H1 (cell line): ENCODE data around the gene ZSCAN25. TPM values are rescaled to one million over a fixed set of nuclear protein-coding genes. Genes with fewer than 3 reads are reported as not detected.

Source experiments
- EGR1 ChIP-seq: IDR thresholded peaks from 2 replicates; pipeline ENCODE4 v1.6.1; 2011; ENCODE audit warnings: low read depth, low read length, borderline replicate concordance
- EP300 ChIP-seq, 2 experiments: IDR thresholded peaks; 1 replicate in 1 of 2; 2 replicates in 1 of 2; pipeline ENCODE4 v1.6.1; 2011 to 2012; ENCODE audit warnings: low read depth in 2 of 2, low read length in 2 of 2, mild to moderate bottlenecking in 2 of 2, borderline replicate concordance in 1 of 2, inconsistent platforms in 1 of 2, moderate library complexity in 1 of 2
- EZH2 ChIP-seq: fragments of 200-600 bp; sonication (generic); IDR thresholded peaks from 2 replicates; pipeline ENCODE4 v1.7.1; 2012; ENCODE audit warnings: low read depth, mild to moderate bottlenecking, moderate library complexity, low read length, inconsistent platforms; ENCODE audit not compliant: severe bottlenecking
- GABPA ChIP-seq: IDR thresholded peaks from 2 replicates; pipeline ENCODE4 v1.6.1; 2011; ENCODE audit warnings: mild to moderate bottlenecking, low read length, moderate library complexity, borderline replicate concordance; ENCODE audit not compliant: insufficient read depth
- NRF1 ChIP-seq: IDR thresholded peaks from 2 replicates; pipeline ENCODE4 v1.6.1; 2011; ENCODE audit warnings: mild to moderate bottlenecking, low read depth, low read length, improper control_type of control experiment
- SIX5 ChIP-seq: IDR thresholded peaks from 2 replicates; pipeline ENCODE4 v1.6.1; 2011; ENCODE audit warnings: mild to moderate bottlenecking, low read depth, low read length
- polyA plus RNA-seq, 7 experiments: library from polyadenylated mRNA; depleted of rRNA in 3 of 7; stranded (reverse) in 5 of 7; unstranded in 2 of 7; fragments of >200 nt in 5 of 7; fragments of 200-250 nt in 2 of 7; gene quantifications; 1 replicate in 5 of 7; 2 replicates in 1 of 7; 4 replicates in 1 of 7; pipeline versions ENCODE4 v1.2.1 to v1.2.3, GENCODE V29; 2011 to 2013; ENCODE audit warnings: missing spikeins in 2 of 7, mixed read lengths in 2 of 7
- total RNA-seq: library from RNA; stranded (reverse); fragmentation: NEBNext Ultra II Directional; extraction: Animal tissue kit (Norgen Biotek cat#: 25700); gene quantifications from 2 replicates; pipeline ENCODE4 v1.2.1, GENCODE V29; 2021
- TF ChIP-seq, protein P1 (sequence below): fragments of 300-600 bp; sonication (generic); IDR thresholded peaks from 2 replicates; pipeline ENCODE4 v1.7.1; 2012; ENCODE audit warnings: low read length, moderate library complexity, mild to moderate bottlenecking, inconsistent platforms; ENCODE audit not compliant: insufficient replicate concordance

The ZSCAN25 gene
- total and polyA plus RNA-seq, 2 of the 8 experiments (the other 6 are each of a cell fraction or from before 2014, with no cell fraction given): 10.1 to 18.6 TPM

DNA sequence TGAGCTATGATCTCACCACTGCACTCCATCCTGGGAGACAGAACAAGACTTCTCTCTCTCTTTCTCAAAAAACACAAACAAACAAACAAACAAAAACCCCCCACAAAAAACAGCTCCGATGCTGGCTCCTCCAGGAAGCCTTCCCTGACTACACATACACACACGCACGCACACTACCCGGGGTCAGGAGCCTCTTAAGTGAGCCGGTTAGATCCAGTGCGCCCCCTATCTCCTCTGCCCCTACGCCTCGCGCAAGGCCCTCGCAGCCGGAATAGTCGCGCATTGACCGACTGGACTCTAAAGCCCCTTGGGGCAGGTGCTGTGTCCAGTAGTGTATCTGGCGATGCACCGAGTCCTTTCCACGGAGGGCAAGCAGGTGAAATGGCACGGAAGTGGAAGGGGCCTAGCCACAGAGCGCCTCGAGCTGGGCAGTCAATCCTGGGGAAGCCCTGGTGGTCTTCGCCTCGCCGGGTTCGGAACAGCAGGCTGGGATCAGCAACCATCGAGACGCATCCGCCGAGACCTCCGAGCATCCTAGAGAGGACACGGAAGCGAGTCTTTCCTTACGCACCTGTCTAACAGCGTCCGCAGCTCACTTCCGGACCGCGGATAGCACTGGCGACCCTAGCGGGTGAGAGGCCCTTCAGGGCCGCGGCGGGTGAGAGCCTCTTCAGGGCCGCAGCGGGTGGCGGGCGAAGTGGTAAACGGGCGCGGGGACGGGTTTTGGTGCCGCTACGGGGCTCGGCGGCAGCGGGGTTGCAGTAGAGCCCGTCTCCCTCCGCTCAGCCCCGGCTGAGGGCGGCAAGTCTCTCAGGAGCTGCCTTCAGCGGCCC, at the start of gene ZSCAN25 (continued):
- TF ChIP-seq, protein P1, sequence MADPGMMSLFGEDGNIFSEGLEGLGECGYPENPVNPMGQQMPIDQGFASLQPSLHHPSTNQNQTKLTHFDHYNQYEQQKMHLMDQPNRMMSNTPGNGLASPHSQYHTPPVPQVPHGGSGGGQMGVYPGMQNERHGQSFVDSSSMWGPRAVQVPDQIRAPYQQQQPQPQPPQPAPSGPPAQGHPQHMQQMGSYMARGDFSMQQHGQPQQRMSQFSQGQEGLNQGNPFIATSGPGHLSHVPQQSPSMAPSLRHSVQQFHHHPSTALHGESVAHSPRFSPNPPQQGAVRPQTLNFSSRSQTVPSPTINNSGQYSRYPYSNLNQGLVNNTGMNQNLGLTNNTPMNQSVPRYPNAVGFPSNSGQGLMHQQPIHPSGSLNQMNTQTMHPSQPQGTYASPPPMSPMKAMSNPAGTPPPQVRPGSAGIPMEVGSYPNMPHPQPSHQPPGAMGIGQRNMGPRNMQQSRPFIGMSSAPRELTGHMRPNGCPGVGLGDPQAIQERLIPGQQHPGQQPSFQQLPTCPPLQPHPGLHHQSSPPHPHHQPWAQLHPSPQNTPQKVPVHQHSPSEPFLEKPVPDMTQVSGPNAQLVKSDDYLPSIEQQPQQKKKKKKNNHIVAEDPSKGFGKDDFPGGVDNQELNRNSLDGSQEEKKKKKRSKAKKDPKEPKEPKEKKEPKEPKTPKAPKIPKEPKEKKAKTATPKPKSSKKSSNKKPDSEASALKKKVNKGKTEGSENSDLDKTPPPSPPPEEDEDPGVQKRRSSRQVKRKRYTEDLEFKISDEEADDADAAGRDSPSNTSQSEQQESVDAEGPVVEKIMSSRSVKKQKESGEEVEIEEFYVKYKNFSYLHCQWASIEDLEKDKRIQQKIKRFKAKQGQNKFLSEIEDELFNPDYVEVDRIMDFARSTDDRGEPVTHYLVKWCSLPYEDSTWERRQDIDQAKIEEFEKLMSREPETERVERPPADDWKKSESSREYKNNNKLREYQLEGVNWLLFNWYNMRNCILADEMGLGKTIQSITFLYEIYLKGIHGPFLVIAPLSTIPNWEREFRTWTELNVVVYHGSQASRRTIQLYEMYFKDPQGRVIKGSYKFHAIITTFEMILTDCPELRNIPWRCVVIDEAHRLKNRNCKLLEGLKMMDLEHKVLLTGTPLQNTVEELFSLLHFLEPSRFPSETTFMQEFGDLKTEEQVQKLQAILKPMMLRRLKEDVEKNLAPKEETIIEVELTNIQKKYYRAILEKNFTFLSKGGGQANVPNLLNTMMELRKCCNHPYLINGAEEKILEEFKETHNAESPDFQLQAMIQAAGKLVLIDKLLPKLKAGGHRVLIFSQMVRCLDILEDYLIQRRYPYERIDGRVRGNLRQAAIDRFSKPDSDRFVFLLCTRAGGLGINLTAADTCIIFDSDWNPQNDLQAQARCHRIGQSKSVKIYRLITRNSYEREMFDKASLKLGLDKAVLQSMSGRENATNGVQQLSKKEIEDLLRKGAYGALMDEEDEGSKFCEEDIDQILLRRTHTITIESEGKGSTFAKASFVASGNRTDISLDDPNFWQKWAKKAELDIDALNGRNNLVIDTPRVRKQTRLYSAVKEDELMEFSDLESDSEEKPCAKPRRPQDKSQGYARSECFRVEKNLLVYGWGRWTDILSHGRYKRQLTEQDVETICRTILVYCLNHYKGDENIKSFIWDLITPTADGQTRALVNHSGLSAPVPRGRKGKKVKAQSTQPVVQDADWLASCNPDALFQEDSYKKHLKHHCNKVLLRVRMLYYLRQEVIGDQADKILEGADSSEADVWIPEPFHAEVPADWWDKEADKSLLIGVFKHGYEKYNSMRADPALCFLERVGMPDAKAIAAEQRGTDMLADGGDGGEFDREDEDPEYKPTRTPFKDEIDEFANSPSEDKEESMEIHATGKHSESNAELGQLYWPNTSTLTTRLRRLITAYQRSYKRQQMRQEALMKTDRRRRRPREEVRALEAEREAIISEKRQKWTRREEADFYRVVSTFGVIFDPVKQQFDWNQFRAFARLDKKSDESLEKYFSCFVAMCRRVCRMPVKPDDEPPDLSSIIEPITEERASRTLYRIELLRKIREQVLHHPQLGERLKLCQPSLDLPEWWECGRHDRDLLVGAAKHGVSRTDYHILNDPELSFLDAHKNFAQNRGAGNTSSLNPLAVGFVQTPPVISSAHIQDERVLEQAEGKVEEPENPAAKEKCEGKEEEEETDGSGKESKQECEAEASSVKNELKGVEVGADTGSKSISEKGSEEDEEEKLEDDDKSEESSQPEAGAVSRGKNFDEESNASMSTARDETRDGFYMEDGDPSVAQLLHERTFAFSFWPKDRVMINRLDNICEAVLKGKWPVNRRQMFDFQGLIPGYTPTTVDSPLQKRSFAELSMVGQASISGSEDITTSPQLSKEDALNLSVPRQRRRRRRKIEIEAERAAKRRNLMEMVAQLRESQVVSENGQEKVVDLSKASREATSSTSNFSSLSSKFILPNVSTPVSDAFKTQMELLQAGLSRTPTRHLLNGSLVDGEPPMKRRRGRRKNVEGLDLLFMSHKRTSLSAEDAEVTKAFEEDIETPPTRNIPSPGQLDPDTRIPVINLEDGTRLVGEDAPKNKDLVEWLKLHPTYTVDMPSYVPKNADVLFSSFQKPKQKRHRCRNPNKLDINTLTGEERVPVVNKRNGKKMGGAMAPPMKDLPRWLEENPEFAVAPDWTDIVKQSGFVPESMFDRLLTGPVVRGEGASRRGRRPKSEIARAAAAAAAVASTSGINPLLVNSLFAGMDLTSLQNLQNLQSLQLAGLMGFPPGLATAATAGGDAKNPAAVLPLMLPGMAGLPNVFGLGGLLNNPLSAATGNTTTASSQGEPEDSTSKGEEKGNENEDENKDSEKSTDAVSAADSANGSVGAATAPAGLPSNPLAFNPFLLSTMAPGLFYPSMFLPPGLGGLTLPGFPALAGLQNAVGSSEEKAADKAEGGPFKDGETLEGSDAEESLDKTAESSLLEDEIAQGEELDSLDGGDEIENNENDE: no peak
- TF ChIP-seq NRF1 (no peak), SIX5 (peak; percentile 10; the same call in 1 of the 2 replicates), EP300 (IDR thresholded peaks at IDR 0.05; ENCODE audit: borderline replicate concordance in 1 of 2, low read depth in 2 of 2, low read length in 2 of 2) (peak in 1 of 2 experiments; percentile 15; a peak in 1 of 3 replicates), GABPA (peak; percentile 97), EZH2 (no peak), EGR1 (peak; percentile 98)
